ENCODE data around the gene PSMD5.

PSMD5 gene

DNA sequence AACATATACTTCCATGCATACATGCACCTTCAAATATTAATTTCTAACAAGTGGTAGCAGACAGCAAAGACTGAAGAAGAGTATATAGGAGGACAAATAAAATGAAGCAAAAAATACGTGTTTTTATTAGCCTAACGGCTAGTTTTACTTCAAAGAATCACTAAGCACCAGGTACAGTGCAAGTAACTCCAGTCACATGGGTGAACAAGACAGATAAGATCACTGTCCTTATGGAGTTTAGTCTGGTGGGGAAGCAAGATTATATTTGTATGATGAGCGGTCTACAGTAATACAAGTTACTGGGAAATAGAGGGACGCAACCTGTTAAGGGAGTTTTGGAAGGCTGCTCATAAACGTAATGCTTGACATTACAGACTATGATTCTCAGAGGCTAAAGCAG lies 65.5 kb downstream of the PSMD5 start:
- ATAC-seq: no peak
- TF ChIP-seq SNAI2 (CRISPR knock-in tag; IDR thresholded peaks at IDR 0.05) (no peak), ZNF8 (CRISPR knock-in tag; IDR thresholded peaks at IDR 0.05) (no peak), TOX (CRISPR knock-in tag; IDR thresholded peaks at IDR 0.05; ENCODE audit: borderline replicate concordance) (no peak), TCF4 (CRISPR knock-in tag; IDR thresholded peaks at IDR 0.05; ENCODE audit: borderline replicate concordance) (no peak), PPARA (CRISPR knock-in tag; IDR thresholded peaks at IDR 0.05; ENCODE audit: borderline replicate concordance) (no peak), RARB (CRISPR knock-in tag; IDR thresholded peaks at IDR 0.05) (no peak), BACH2 (CRISPR knock-in tag; IDR thresholded peaks at IDR 0.05; ENCODE audit: borderline replicate concordance) (no peak)
- TF ChIP-seq, protein P1, sequence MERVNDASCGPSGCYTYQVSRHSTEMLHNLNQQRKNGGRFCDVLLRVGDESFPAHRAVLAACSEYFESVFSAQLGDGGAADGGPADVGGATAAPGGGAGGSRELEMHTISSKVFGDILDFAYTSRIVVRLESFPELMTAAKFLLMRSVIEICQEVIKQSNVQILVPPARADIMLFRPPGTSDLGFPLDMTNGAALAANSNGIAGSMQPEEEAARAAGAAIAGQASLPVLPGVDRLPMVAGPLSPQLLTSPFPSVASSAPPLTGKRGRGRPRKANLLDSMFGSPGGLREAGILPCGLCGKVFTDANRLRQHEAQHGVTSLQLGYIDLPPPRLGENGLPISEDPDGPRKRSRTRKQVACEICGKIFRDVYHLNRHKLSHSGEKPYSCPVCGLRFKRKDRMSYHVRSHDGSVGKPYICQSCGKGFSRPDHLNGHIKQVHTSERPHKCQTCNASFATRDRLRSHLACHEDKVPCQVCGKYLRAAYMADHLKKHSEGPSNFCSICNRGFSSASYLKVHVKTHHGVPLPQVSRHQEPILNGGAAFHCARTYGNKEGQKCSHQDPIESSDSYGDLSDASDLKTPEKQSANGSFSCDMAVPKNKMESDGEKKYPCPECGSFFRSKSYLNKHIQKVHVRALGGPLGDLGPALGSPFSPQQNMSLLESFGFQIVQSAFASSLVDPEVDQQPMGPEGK (CRISPR knock-in tag; IDR thresholded peaks at IDR 0.05; ENCODE audit: borderline replicate concordance): no peak
- TF ChIP-seq, protein P2, sequence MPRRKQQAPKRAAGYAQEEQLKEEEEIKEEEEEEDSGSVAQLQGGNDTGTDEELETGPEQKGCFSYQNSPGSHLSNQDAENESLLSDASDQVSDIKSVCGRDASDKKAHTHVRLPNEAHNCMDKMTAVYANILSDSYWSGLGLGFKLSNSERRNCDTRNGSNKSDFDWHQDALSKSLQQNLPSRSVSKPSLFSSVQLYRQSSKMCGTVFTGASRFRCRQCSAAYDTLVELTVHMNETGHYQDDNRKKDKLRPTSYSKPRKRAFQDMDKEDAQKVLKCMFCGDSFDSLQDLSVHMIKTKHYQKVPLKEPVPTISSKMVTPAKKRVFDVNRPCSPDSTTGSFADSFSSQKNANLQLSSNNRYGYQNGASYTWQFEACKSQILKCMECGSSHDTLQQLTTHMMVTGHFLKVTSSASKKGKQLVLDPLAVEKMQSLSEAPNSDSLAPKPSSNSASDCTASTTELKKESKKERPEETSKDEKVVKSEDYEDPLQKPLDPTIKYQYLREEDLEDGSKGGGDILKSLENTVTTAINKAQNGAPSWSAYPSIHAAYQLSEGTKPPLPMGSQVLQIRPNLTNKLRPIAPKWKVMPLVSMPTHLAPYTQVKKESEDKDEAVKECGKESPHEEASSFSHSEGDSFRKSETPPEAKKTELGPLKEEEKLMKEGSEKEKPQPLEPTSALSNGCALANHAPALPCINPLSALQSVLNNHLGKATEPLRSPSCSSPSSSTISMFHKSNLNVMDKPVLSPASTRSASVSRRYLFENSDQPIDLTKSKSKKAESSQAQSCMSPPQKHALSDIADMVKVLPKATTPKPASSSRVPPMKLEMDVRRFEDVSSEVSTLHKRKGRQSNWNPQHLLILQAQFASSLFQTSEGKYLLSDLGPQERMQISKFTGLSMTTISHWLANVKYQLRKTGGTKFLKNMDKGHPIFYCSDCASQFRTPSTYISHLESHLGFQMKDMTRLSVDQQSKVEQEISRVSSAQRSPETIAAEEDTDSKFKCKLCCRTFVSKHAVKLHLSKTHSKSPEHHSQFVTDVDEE (CRISPR knock-in tag; IDR thresholded peaks at IDR 0.05): no peak

DNA sequence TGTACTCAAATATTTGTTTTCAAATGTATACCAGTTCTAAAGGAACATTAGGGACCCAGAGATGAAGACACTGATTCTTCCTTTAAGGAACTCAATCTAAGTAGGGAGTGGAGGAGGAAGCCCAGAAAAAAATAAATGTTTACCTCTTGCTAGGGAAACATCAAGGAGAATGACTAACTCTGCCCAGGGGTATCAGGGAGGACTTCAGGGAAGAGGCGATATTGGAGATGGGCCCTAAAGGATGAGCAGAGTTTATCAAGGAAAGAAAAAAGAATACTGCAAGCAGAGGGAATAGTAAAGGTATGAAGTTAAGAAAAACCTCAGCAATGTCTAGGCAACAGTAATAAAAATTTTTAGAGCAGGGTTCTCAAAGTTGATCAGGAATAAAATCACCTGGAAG lies 65.9 kb downstream of the PSMD5 start:
- no peak for ATAC-seq
- TF ChIP-seq, protein P2 (CRISPR knock-in tag; IDR thresholded peaks at IDR 0.05): no peak
- TF ChIP-seq ZNF70 (CRISPR knock-in tag; IDR thresholded peaks at IDR 0.05): no peak
- TF ChIP-seq, protein P3, sequence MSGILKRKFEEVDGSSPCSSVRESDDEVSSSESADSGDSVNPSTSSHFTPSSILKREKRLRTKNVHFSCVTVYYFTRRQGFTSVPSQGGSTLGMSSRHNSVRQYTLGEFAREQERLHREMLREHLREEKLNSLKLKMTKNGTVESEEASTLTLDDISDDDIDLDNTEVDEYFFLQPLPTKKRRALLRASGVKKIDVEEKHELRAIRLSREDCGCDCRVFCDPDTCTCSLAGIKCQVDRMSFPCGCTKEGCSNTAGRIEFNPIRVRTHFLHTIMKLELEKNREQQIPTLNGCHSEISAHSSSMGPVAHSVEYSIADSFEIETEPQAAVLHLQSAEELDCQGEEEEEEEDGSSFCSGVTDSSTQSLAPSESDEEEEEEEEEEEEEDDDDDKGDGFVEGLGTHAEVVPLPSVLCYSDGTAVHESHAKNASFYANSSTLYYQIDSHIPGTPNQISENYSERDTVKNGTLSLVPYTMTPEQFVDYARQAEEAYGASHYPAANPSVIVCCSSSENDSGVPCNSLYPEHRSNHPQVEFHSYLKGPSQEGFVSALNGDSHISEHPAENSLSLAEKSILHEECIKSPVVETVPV (CRISPR knock-in tag; IDR thresholded peaks at IDR 0.05): no peak
- TF ChIP-seq ZC3H10 (CRISPR knock-in tag; IDR thresholded peaks at IDR 0.05): no peak
- no peak for TF ChIP-seq TOX (CRISPR knock-in tag; IDR thresholded peaks at IDR 0.05; ENCODE audit: borderline replicate concordance)
- TF ChIP-seq ZNF8 (CRISPR knock-in tag; IDR thresholded peaks at IDR 0.05): no peak
- TF ChIP-seq TCF4 (CRISPR knock-in tag; IDR thresholded peaks at IDR 0.05; ENCODE audit: borderline replicate concordance): no peak
- TF ChIP-seq SNAI2 (CRISPR knock-in tag; IDR thresholded peaks at IDR 0.05): no peak
- no peak for TF ChIP-seq CSDC2 (CRISPR knock-in tag; IDR thresholded peaks at IDR 0.05)
- TF ChIP-seq RARB (CRISPR knock-in tag; IDR thresholded peaks at IDR 0.05): no peak
- TF ChIP-seq GLIS3 (CRISPR knock-in tag; IDR thresholded peaks at IDR 0.05): no peak
- no peak for TF ChIP-seq ZFP3 (CRISPR knock-in tag; IDR thresholded peaks at IDR 0.05)
- TF ChIP-seq, protein P1 (CRISPR knock-in tag; IDR thresholded peaks at IDR 0.05; ENCODE audit: borderline replicate concordance): no peak
- no peak for TF ChIP-seq ESRRG (CRISPR knock-in tag; IDR thresholded peaks at IDR 0.05)
- TF ChIP-seq, protein P4, sequence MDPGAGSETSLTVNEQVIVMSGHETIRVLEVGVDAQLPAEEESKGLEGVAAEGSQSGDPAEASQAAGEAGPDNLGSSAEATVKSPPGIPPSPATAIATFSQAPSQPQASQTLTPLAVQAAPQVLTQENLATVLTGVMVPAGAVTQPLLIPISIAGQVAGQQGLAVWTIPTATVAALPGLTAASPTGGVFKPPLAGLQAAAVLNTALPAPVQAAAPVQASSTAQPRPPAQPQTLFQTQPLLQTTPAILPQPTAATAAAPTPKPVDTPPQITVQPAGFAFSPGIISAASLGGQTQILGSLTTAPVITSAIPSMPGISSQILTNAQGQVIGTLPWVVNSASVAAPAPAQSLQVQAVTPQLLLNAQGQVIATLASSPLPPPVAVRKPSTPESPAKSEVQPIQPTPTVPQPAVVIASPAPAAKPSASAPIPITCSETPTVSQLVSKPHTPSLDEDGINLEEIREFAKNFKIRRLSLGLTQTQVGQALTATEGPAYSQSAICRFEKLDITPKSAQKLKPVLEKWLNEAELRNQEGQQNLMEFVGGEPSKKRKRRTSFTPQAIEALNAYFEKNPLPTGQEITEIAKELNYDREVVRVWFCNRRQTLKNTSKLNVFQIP (CRISPR knock-in tag; IDR thresholded peaks at IDR 0.05; ENCODE audit: borderline replicate concordance, low read depth): no peak
- no peak for TF ChIP-seq ZNF565 (CRISPR knock-in tag; conservative IDR thresholded peaks at IDR 0.05; ENCODE audit: low read depth)

Measured in SK-N-SH treated with all-trans-retinoic acid at 6 μM for 48 hours (cell line).